Mammary epithelial cell (primary cell): Measurements from ENCODE around the gene EXOSC5.

Source experiments
- EZH2 ChIP-seq: IDR thresholded peaks from 2 replicates; pipeline ENCODE4 v1.6.1; 2012; ENCODE audit warnings: low read length, inconsistent platforms, borderline replicate concordance
- TF ChIP-seq, protein P1 (sequence below), 2 donors: IDR thresholded peaks in 1 of 2; conservative IDR thresholded peaks in 1 of 2; 2 replicates each; pipeline ENCODE4 v1.5.1; 2011 to 2012; ENCODE audit warnings: inconsistent platforms in 2 of 2, low read length in 2 of 2, mild to moderate bottlenecking in 2 of 2, control low read depth in 1 of 2, low read depth in 1 of 2; ENCODE audit not compliant: insufficient read depth in 1 of 2; ENCODE audit errors: extremely low read depth in 1 of 2

- TF ChIP-seq EZH2, result no peak
- TF ChIP-seq, protein P1, sequence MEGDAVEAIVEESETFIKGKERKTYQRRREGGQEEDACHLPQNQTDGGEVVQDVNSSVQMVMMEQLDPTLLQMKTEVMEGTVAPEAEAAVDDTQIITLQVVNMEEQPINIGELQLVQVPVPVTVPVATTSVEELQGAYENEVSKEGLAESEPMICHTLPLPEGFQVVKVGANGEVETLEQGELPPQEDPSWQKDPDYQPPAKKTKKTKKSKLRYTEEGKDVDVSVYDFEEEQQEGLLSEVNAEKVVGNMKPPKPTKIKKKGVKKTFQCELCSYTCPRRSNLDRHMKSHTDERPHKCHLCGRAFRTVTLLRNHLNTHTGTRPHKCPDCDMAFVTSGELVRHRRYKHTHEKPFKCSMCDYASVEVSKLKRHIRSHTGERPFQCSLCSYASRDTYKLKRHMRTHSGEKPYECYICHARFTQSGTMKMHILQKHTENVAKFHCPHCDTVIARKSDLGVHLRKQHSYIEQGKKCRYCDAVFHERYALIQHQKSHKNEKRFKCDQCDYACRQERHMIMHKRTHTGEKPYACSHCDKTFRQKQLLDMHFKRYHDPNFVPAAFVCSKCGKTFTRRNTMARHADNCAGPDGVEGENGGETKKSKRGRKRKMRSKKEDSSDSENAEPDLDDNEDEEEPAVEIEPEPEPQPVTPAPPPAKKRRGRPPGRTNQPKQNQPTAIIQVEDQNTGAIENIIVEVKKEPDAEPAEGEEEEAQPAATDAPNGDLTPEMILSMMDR (conservative IDR thresholded peaks at IDR 0.05 in 1 of 2, IDR thresholded peaks at IDR 0.05 in 1 of 2; ENCODE audit: extremely low read depth in 1 of 2, insufficient read depth in 1 of 2, low read depth in 1 of 2, low read length in 2 of 2), result no peak
Observed at GRCh38 chr19:41441321-41441945, 44.3 kb upstream of the EXOSC5 start.
